PC-3 (cell line): ENCODE measurements around the gene PARP12. TPM values are rescaled to one million over a fixed set of nuclear protein-coding genes. Genes with fewer than 3 reads are reported as not detected.

ENCODE experiments used
- ATAC-seq: fragments of 200-7000 bp; cut with Tn5 transposase; 2 replicates; pipeline ENCODE4 v1.9.1; 2020; ENCODE audit warnings: mild to moderate bottlenecking, moderate library complexity
- BruUV-seq: library from RNA; stranded (reverse); fragments of 400-500 nt; replicated peaks from 2 replicates; lab custom pipeline; 2021; lab: Mats Ljungman, UMichigan
- CTCF ChIA-PET: fragments of 300-600 bp; sonication (Branson Sonifier 250); formaldehyde crosslinking; loops from one replicate; lab custom pipeline; 2022; ENCODE audit warnings: antibody characterized with exemption; lab: Charles Lee
- POLR2A ChIA-PET: fragments of 300-600 bp; sonication (Branson Sonifier 250); formaldehyde crosslinking; loops from one replicate; lab custom pipeline; 2022; ENCODE audit warnings: antibody characterized with exemption; ENCODE audit not compliant: unreplicated experiment; lab: Charles Lee
- DNase-seq: peaks from one replicate; pipeline ENCODE4 v3.0.0-alpha.2; 2015
- H2AFZ ChIP-seq: fragments of 300-600 bp; sonication (generic); 2 replicates; pipeline ENCODE4 v1.6.0; 2016; ENCODE audit warnings: antibody characterized with exemption, low read length
- H3F3A ChIP-seq: fragments of 300-600 bp; sonication (generic); one replicate; pipeline ENCODE4 v1.6.0; 2017; ENCODE audit warnings: antibody characterized with exemption, low read length, control low read depth, mild to moderate bottlenecking; ENCODE audit not compliant: unreplicated experiment
- H3K27ac ChIP-seq: fragments of 300-600 bp; sonication (generic); 2 replicates; pipeline ENCODE4 v1.5.1; 2016; ENCODE audit warnings: mild to moderate bottlenecking, low read length
- H3K27me3 ChIP-seq: fragments of 300-600 bp; sonication (generic); 2 replicates; pipeline ENCODE4 v1.6.1; 2016; ENCODE audit warnings: low read length, mixed read lengths
- H3K36me3 ChIP-seq: fragments of 300-600 bp; sonication (generic); 2 replicates; pipeline ENCODE4 v1.6.1; 2016; ENCODE audit warnings: low read depth, mixed run types, low read length, mixed read lengths
- H3K4me1 ChIP-seq: fragments of 300-600 bp; sonication (generic); 2 replicates; pipeline ENCODE4 v1.5.1; 2016; ENCODE audit warnings: low read length; ENCODE audit not compliant: insufficient read depth
- H3K4me2 ChIP-seq: fragments of 300-600 bp; sonication (generic); 2 replicates; pipeline ENCODE4 v1.6.0; 2016; ENCODE audit warnings: low read length
- H3K4me3 ChIP-seq: fragments of 300-600 bp; sonication (generic); 2 replicates; pipeline ENCODE4 v1.5.1; 2016; ENCODE audit warnings: mild to moderate bottlenecking, low read length, mixed read lengths
- H3K79me2 ChIP-seq: fragments of 300-600 bp; sonication (generic); 2 replicates; pipeline ENCODE4 v1.6.1; 2017; ENCODE audit warnings: low read length, mixed read lengths
- H3K9ac ChIP-seq: fragments of 300-600 bp; sonication (generic); 2 replicates; pipeline ENCODE4 v1.6.0; 2016; ENCODE audit warnings: mild to moderate bottlenecking, low read length
- H3K9me2 ChIP-seq: fragments of 300-600 bp; sonication (generic); replicated peaks from 2 replicates; pipeline ENCODE4 v1.6.1; 2016; ENCODE audit warnings: mixed run types, low read length, mixed read lengths
- H3K9me3 ChIP-seq: fragments of 300-600 bp; sonication (generic); 2 replicates; pipeline ENCODE4 v1.6.1; 2016; ENCODE audit warnings: low read length, mixed read lengths
- H4K20me1 ChIP-seq: fragments of 300-600 bp; sonication (generic); 2 replicates; pipeline ENCODE4 v1.6.1; 2016; ENCODE audit warnings: low read length, mixed read lengths
- EZH2 ChIP-seq: fragments of 300-600 bp; sonication (generic); IDR thresholded peaks from one replicate; pipeline ENCODE4 v1.6.1; 2017; ENCODE audit warnings: antibody characterized with exemption, mild to moderate bottlenecking, low read length; ENCODE audit not compliant: unreplicated experiment
- EZH2phosphoT487 ChIP-seq: fragments of 300-600 bp; sonication (generic); IDR thresholded peaks from 2 replicates; pipeline ENCODE4 v1.6.1; 2018; ENCODE audit warnings: mild to moderate bottlenecking, antibody characterized with exemption, low read length, borderline replicate concordance
- intact Hi-C: fragments of 100-400 bp; cut with micrococcal nuclease; formaldehyde crosslinking; loops from 2 replicates; pipeline ENCODE4 v1.9.0; 2023
- total RNA-seq: library from RNA; depleted of rRNA; stranded (reverse); fragments of >200 nt; gene quantifications from 2 replicates; pipeline ENCODE4 v1.2.3, GENCODE V29; 2014
- TF ChIP-seq, protein P1 (sequence below): fragments of 300-600 bp; sonication (generic); conservative IDR thresholded peaks from 2 replicates; pipeline ENCODE4 v1.5.1; 2017; ENCODE audit warnings: antibody characterized with exemption, low read depth, mild to moderate bottlenecking, low read length

Gene PARP12
- total RNA-seq, 1 experiment from 2014 or later = 28.1 TPM

DNA sequence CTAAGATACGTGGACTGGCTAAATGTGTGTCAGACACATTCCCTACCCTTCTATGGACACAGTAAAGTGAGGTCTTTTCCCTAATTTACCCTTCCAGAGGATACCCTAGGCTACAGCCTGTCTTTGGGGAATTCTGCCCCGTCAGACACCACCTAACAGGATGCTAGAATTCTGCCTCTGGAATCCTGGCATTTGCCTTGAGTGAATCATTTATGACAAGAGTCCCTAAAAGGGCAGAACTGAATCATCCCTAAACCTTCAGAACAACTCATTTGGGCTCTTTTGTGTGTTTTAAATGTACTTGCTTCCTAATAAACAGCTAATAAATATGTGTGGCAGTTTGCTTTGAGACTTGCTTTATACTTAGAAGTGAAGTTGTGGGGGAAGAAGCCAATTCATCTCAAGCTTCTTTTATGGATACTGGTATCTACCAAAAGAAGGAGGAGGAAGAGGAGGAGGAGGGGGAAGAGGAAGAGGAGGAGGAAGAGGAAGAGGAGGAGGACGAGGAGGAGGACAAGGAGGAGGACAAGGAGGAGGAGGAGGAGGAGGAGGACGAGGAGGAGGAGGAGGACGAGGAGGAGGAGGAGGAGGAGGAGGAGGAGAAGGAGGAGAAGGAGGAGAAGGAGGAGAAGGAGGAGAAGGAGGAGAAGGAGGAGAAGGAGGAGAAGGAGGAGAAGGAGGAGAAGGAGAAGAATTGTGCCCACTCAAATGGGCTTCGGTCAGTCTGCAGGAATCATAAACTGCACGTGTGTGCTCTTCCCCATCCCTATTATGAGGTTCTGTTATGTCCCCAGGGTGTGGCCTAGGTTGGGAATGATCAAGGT lies 27.1 kb downstream of the PARP12 start:
- no peaks in the 10 kb centered on the region for H3K9me3 ChIP-seq
- no peak overlapping the region for H3K9ac ChIP-seq
- no peaks in the 10 kb centered on the region for H3K27me3 ChIP-seq
- H2AFZ ChIP-seq = no peak overlapping the region
- ChIA-PET CTCF (interaction anchor here (0.6 kb wide), 1 partner anchor 19 kb away, joined by 5 read pairs; no protein-coding TSS in a partner anchor), POLR2A (interaction anchor here (0.6 to 0.7 kb wide), 2 partner anchors 143 to 281 kb away, joined by 3 read pairs; no protein-coding TSS in a partner anchor)
- H3K4me2 ChIP-seq = peak overlapping the region; percentile 67
- H3K79me2 ChIP-seq = no peaks in the 10 kb centered on the region
- H3K27ac ChIP-seq = peak overlapping the region; percentile 45
- peak; percentile 89 for DNase-seq
- H3K4me3 ChIP-seq = no peak overlapping the region
- intact Hi-C loops = loop anchor here (1.0 kb wide), 1 partner anchor 24 kb away; no protein-coding TSS in a partner anchor
- H3K9me2 ChIP-seq = no peaks in the 10 kb centered on the region
- peaks cover 5% of the 10 kb centered on the region for H3K36me3 ChIP-seq
- ATAC-seq = peak; percentile 86
- TF ChIP-seq, protein P1, sequence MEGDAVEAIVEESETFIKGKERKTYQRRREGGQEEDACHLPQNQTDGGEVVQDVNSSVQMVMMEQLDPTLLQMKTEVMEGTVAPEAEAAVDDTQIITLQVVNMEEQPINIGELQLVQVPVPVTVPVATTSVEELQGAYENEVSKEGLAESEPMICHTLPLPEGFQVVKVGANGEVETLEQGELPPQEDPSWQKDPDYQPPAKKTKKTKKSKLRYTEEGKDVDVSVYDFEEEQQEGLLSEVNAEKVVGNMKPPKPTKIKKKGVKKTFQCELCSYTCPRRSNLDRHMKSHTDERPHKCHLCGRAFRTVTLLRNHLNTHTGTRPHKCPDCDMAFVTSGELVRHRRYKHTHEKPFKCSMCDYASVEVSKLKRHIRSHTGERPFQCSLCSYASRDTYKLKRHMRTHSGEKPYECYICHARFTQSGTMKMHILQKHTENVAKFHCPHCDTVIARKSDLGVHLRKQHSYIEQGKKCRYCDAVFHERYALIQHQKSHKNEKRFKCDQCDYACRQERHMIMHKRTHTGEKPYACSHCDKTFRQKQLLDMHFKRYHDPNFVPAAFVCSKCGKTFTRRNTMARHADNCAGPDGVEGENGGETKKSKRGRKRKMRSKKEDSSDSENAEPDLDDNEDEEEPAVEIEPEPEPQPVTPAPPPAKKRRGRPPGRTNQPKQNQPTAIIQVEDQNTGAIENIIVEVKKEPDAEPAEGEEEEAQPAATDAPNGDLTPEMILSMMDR = no peak
- no peak for TF ChIP-seq EZH2phosphoT487
- TF ChIP-seq EZH2 = no peak
- H3F3A ChIP-seq = no peaks in the 10 kb centered on the region
- peaks cover 33% of the 10 kb centered on the region for H3K4me1 ChIP-seq
- no TSS peak for BruUV-seq
- H4K20me1 ChIP-seq = no peaks in the 10 kb centered on the region

DNA sequence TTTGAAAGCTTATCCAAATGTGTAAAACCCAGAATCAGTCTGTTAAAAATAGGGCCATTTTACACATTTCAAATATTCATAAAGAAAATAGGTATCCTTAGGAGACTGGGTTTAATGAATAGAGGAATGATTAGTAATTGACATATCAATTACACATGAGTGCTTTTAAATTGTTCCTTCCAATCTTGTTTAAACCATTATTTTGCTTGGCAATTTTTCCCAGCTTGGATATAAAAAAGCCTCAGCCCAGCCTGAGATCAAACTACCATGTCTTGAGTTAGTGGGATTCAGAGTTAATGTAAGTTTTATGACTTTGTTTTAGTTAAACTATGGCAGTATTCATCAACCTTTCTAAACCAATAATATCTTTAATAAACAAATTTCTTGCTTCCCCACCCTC lies 28.3 kb downstream of the PARP12 start:
- no peak overlapping the region for H3K4me2 ChIP-seq

More for the DNA sequence above, 28.3 kb downstream of the PARP12 start:
- H3K79me2 ChIP-seq = no peaks in the 10 kb centered on the region
- peaks cover 5% of the 10 kb centered on the region for H3K36me3 ChIP-seq
- no peak for ATAC-seq
- H3K4me1 ChIP-seq = peaks cover 33% of the 10 kb centered on the region
- no peaks in the 10 kb centered on the region for H3F3A ChIP-seq
- DNase-seq = no peak
- no peaks in the 10 kb centered on the region for H4K20me1 ChIP-seq
- intact Hi-C loops = no loop called here
- H3K9me2 ChIP-seq = no peaks in the 10 kb centered on the region
- POLR2A ChIA-PET = no interaction called here
- H3K27me3 ChIP-seq = no peaks in the 10 kb centered on the region
- TF ChIP-seq, protein P1 = no peak
- TF ChIP-seq EZH2phosphoT487 = no peak
- no peak for TF ChIP-seq EZH2
- no peak overlapping the region for H3K9ac ChIP-seq
- no peak overlapping the region for H2AFZ ChIP-seq
- no peak overlapping the region for H3K27ac ChIP-seq
- no peak overlapping the region for H3K4me3 ChIP-seq
- no peaks in the 10 kb centered on the region for H3K9me3 ChIP-seq
- BruUV-seq = no TSS peak
- CTCF ChIA-PET = no interaction called here
